GM23338 (cell line): Measurements from ENCODE around the gene MLST8. TPM values are rescaled to one million over a fixed set of nuclear protein-coding genes. Genes with fewer than 3 reads are reported as not detected.

Experiments used
- ATAC-seq: fragments of 200-7000 bp; cut with Tn5 transposase; 3 replicates; pipeline ENCODE4 v1.9.1; 2020
- DNase-seq: peaks from one replicate; pipeline ENCODE4 v3.0.0-alpha.2; 2015; ENCODE audit warnings: low spot score
- H2AFZ ChIP-seq: fragments of 200-600 bp; sonication (generic); 2 replicates; pipeline ENCODE4 v1.8.0; 2016; ENCODE audit warnings: antibody characterized with exemption, mild to moderate bottlenecking, moderate library complexity
- H3F3A ChIP-seq: fragments of 200-600 bp; sonication (generic); replicated peaks from 2 replicates; pipeline ENCODE4 v1.8.0; 2017; ENCODE audit warnings: antibody characterized with exemption, mixed run types, low read depth
- H3K27ac ChIP-seq: fragments of 200-600 bp; sonication (generic); 2 replicates; pipeline ENCODE4 v1.6.1; 2016; ENCODE audit warnings: low read depth
- H3K27me3 ChIP-seq: fragments of 200-600 bp; sonication (generic); 2 replicates; pipeline ENCODE4 v1.8.0; 2016; ENCODE audit warnings: mild to moderate bottlenecking, mixed run types, moderate library complexity; ENCODE audit not compliant: insufficient read depth
- H3K36me3 ChIP-seq: fragments of 200-600 bp; sonication (generic); 2 replicates; pipeline ENCODE4 v1.8.0; 2016; ENCODE audit warnings: mild to moderate bottlenecking; ENCODE audit not compliant: insufficient read depth
- H3K4me1 ChIP-seq: fragments of 200-600 bp; sonication (generic); 2 replicates; pipeline ENCODE4 v1.8.0; 2016; ENCODE audit warnings: mild to moderate bottlenecking, moderate library complexity; ENCODE audit not compliant: insufficient read depth
- H3K4me2 ChIP-seq: fragments of 200-600 bp; sonication (generic); 2 replicates; pipeline ENCODE4 v1.7.1; 2017; ENCODE audit warnings: mixed run types
- H3K4me3 ChIP-seq: fragments of 200-600 bp; sonication (generic); 2 replicates; pipeline ENCODE4 v1.6.1; 2016; ENCODE audit warnings: mixed run types
- H3K79me2 ChIP-seq: fragments of 200-600 bp; sonication (generic); replicated peaks from 2 replicates; pipeline ENCODE4 v1.8.0; 2017; ENCODE audit warnings: mild to moderate bottlenecking; ENCODE audit not compliant: insufficient read depth
- H3K9me2 ChIP-seq: fragments of 200-600 bp; sonication (generic); 2 replicates; pipeline ENCODE4 v1.8.0; 2017; ENCODE audit not compliant: insufficient read depth
- H4K20me1 ChIP-seq: fragments of 200-600 bp; sonication (generic); replicated peaks from 2 replicates; pipeline ENCODE4 v1.8.0; 2017; ENCODE audit warnings: mild to moderate bottlenecking; ENCODE audit not compliant: insufficient read depth
- H3K27ac Mint-ChIP-seq: 2 replicates; pipeline ENCODE4 v1.8.0; 2020; ENCODE audit warnings: inconsistent platforms, mild to moderate bottlenecking, moderate library complexity, mixed read lengths
- H3K27me3 Mint-ChIP-seq: 3 replicates; pipeline ENCODE4 v1.8.0; 2022; ENCODE audit warnings: low read depth, mild to moderate bottlenecking, moderate library complexity, mixed read lengths, inconsistent platforms; ENCODE audit not compliant: insufficient read depth, poor library complexity
- H3K36me3 Mint-ChIP-seq: 3 replicates; pipeline ENCODE4 v1.8.0; 2021; ENCODE audit warnings: low read depth, mild to moderate bottlenecking, inconsistent platforms, moderate library complexity, mixed read lengths
- H3K4me1 Mint-ChIP-seq: 3 replicates; pipeline ENCODE4 v1.8.0; 2020; ENCODE audit warnings: mild to moderate bottlenecking, inconsistent platforms, mixed read lengths
- H3K4me3 Mint-ChIP-seq: 3 replicates; pipeline ENCODE4 v1.8.0; 2021; ENCODE audit warnings: moderate library complexity, mild to moderate bottlenecking, inconsistent platforms, mixed read lengths
- H3K9me3 Mint-ChIP-seq: 3 replicates; pipeline ENCODE4 v1.8.0; 2020; ENCODE audit warnings: moderate library complexity, mild to moderate bottlenecking, inconsistent platforms, mixed read lengths
- CREB1 ChIP-seq: fragments of 250-450 bp; sonication (Bioruptor Pico); IDR thresholded peaks from 2 replicates; pipeline ENCODE4 v1.5.0; 2020; ENCODE audit warnings: low read depth, mild to moderate bottlenecking, moderate library complexity
- CTCF ChIP-seq, 2 experiments: fragments of 200-600 bp in 1 of 2; sonication (generic) in 1 of 2; conservative IDR thresholded peaks; 2 replicates each; pipeline versions ENCODE4 v1.5.1 to v1.6.1; 2016 to 2017; ENCODE audit warnings: antibody characterized with exemption in 2 of 2, low read depth in 2 of 2, mild to moderate bottlenecking in 2 of 2, moderate library complexity in 1 of 2
- EZH2 ChIP-seq: fragments of 200-600 bp; sonication (generic); IDR thresholded peaks from one replicate; pipeline ENCODE4 v1.8.0; 2017; ENCODE audit warnings: antibody characterized with exemption, mild to moderate bottlenecking, low read depth; ENCODE audit not compliant: unreplicated experiment
- EZH2phosphoT487 ChIP-seq: fragments of 200-600 bp; sonication (generic); IDR thresholded peaks from one replicate; pipeline ENCODE4 v1.8.1; 2018; ENCODE audit warnings: antibody characterized with exemption; ENCODE audit not compliant: unreplicated experiment
- JUNB ChIP-seq: IDR thresholded peaks from one replicate; pipeline ENCODE4 v1.6.1; 2016; ENCODE audit warnings: antibody characterized with exemption; ENCODE audit not compliant: unreplicated experiment
- NANOG ChIP-seq: IDR thresholded peaks from 2 replicates; pipeline ENCODE4 v1.6.1; 2016; ENCODE audit warnings: antibody characterized with exemption, borderline replicate concordance
- POLR2AphosphoS5 ChIP-seq: IDR thresholded peaks from 2 replicates; pipeline ENCODE4 v1.6.1; 2016; ENCODE audit warnings: antibody characterized with exemption, low read depth
- REST ChIP-seq: IDR thresholded peaks from one replicate; pipeline ENCODE4 v1.6.1; 2018; ENCODE audit warnings: antibody characterized with exemption; ENCODE audit not compliant: unreplicated experiment
- STAT1 ChIP-seq: IDR thresholded peaks from one replicate; pipeline ENCODE4 v1.6.1; 2016; ENCODE audit warnings: antibody characterized with exemption; ENCODE audit not compliant: unreplicated experiment
- ZNF114 ChIP-seq: fragments of 250-450 bp; sonication (Bioruptor Pico); IDR thresholded peaks from 2 replicates; pipeline ENCODE4 v1.5.0; 2020; ENCODE audit warnings: mild to moderate bottlenecking, moderate library complexity
- ZNF331 ChIP-seq: fragments of 250-450 bp; sonication (Bioruptor Pico); IDR thresholded peaks from 2 replicates; pipeline ENCODE4 v1.5.0; 2020; ENCODE audit warnings: low read depth, mild to moderate bottlenecking, moderate library complexity
- ZNF462 ChIP-seq: fragments of 250-450 bp; sonication (Bioruptor Pico); IDR thresholded peaks from 2 replicates; pipeline ENCODE4 v1.5.0; 2020; ENCODE audit warnings: mild to moderate bottlenecking, moderate library complexity
- polyA plus RNA-seq: library from polyadenylated mRNA; unstranded; fragments of >200 nt; fragmentation: Nextera tagmentation; extraction: Ambion mirVana; gene quantifications from 2 replicates; pipeline ENCODE4 v1.2.1, GENCODE V29; 2016
- total RNA-seq: library from RNA; depleted of rRNA; stranded (reverse); fragments of >200 nt; shearing (Covaris generic); gene quantifications from 2 replicates; pipeline ENCODE4 v1.2.3, GENCODE V29; 2014
- TF ChIP-seq, protein P1 (sequence below): IDR thresholded peaks from 2 replicates; pipeline ENCODE4 v1.6.1; 2016; ENCODE audit warnings: antibody characterized with exemption

The MLST8 gene
- total and polyA plus RNA-seq, 2 experiments from 2014 or later = 58.8 to 138 TPM

GRCh38 chr16:2186064-2186463, 19.2 kb upstream of the MLST8 start:
- no peaks in the 10 kb centered on the region for H3K4me1 ChIP-seq
- no peaks in the 10 kb centered on the region for H3K79me2 ChIP-seq
- no peak overlapping the region for H3K27ac ChIP-seq
- H3K9me3 Mint-ChIP-seq = no peaks in the 10 kb centered on the region
- no peak overlapping the region for H3K4me2 ChIP-seq
- H3K36me3 Mint-ChIP-seq = no peaks in the 10 kb centered on the region; the same call in 2 of the 3 replicates
- peaks cover 15% of the 10 kb centered on the region for H3K27me3 Mint-ChIP-seq
- no peaks in the 10 kb centered on the region for H3K27me3 ChIP-seq
- no peaks in the 10 kb centered on the region for H3K9me2 ChIP-seq
- H3K4me3 ChIP-seq = no peak overlapping the region
- TF ChIP-seq NANOG = no peak
- TF ChIP-seq CREB1 (CRISPR knock-in tag) = no peak
- TF ChIP-seq, protein P1, sequence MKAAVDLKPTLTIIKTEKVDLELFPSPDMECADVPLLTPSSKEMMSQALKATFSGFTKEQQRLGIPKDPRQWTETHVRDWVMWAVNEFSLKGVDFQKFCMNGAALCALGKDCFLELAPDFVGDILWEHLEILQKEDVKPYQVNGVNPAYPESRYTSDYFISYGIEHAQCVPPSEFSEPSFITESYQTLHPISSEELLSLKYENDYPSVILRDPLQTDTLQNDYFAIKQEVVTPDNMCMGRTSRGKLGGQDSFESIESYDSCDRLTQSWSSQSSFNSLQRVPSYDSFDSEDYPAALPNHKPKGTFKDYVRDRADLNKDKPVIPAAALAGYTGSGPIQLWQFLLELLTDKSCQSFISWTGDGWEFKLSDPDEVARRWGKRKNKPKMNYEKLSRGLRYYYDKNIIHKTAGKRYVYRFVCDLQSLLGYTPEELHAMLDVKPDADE = no peak
- no peak for TF ChIP-seq ZNF331 (CRISPR knock-in tag)
- TF ChIP-seq STAT1 = no peak
- TF ChIP-seq CTCF (conservative IDR thresholded peaks at IDR 0.05; ENCODE audit: low read depth in 2 of 2) = no peak
- no peak for TF ChIP-seq ZNF462 (CRISPR knock-in tag)
- TF ChIP-seq EZH2phosphoT487 = no peak
- no peak for TF ChIP-seq POLR2AphosphoS5
- TF ChIP-seq ZNF114 (CRISPR knock-in tag) = no peak
- TF ChIP-seq EZH2 = no peak
- no peak for TF ChIP-seq REST
- no peak for TF ChIP-seq JUNB
- DNase-seq = no peak
- H3K4me3 Mint-ChIP-seq = no peak overlapping the region; the same call in 2 of the 3 replicates
- no peak overlapping the region for H2AFZ ChIP-seq
- no peaks in the 10 kb centered on the region for H3K36me3 ChIP-seq
- no peak overlapping the region for H3K27ac Mint-ChIP-seq
- H3F3A ChIP-seq = no peaks in the 10 kb centered on the region
- ATAC-seq = no peak
- no peaks in the 10 kb centered on the region for H4K20me1 ChIP-seq
- peaks cover 6% of the 10 kb centered on the region for H3K4me1 Mint-ChIP-seq
